Osteocyte (in vitro differentiated cells): ENCODE data around the gene RABGGTA. TPM values are rescaled to one million over a fixed set of nuclear protein-coding genes. Genes with fewer than 3 reads are reported as not detected.

Experiments
- DNase-seq: peaks from one replicate; pipeline ENCODE4 v3.0.0; 2021; ENCODE audit warnings: mixed read lengths; ENCODE audit not compliant: unreplicated experiment; ENCODE audit errors: extremely low spot score
- H3K27ac Mint-ChIP-seq: one replicate; pipeline ENCODE4 v1.8.0; 2021; ENCODE audit warnings: mild to moderate bottlenecking, mixed read lengths; ENCODE audit not compliant: unreplicated experiment
- H3K27me3 Mint-ChIP-seq: one replicate; pipeline ENCODE4 v1.8.0; 2021; ENCODE audit warnings: mixed read lengths; ENCODE audit not compliant: unreplicated experiment
- H3K36me3 Mint-ChIP-seq: one replicate; pipeline ENCODE4 v1.8.0; 2021; ENCODE audit warnings: mixed read lengths; ENCODE audit not compliant: unreplicated experiment
- H3K4me1 Mint-ChIP-seq: one replicate; pipeline ENCODE4 v1.8.0; 2021; ENCODE audit warnings: mixed read lengths; ENCODE audit not compliant: unreplicated experiment
- H3K4me3 Mint-ChIP-seq: one replicate; pipeline ENCODE4 v1.8.0; 2021; ENCODE audit warnings: mild to moderate bottlenecking, moderate library complexity, mixed read lengths; ENCODE audit not compliant: unreplicated experiment
- H3K9me3 Mint-ChIP-seq: one replicate; pipeline ENCODE4 v1.8.0; 2021; ENCODE audit warnings: mixed read lengths; ENCODE audit not compliant: unreplicated experiment
- CTCF ChIP-seq: fragments of 200-600 bp; sonication (generic); IDR thresholded peaks from 2 replicates; pipeline ENCODE4 v1.5.0; 2021; ENCODE audit warnings: antibody characterized with exemption, mild to moderate bottlenecking, moderate library complexity
- total RNA-seq: library from RNA; stranded (reverse); gene quantifications from 2 replicates; pipeline ENCODE4 v1.2.1, GENCODE V29; 2021

The RABGGTA gene
- total RNA-seq, 1 donor from 2014 or later: 30.8 TPM

GRCh38 chr14:24282736-24283135, 11.3 kb upstream of the RABGGTA start:
- Mint-ChIP-seq H3K27me3 (no peaks in the 10 kb centered on the region), H3K27ac (no peak overlapping the region), H3K4me1 (peaks cover 5% of the 10 kb centered on the region), H3K36me3 (no peaks in the 10 kb centered on the region), H3K4me3 (no peak overlapping the region), H3K9me3 (no peaks in the 10 kb centered on the region)
- no peak for DNase-seq
- TF ChIP-seq CTCF: no peak

DNA sequence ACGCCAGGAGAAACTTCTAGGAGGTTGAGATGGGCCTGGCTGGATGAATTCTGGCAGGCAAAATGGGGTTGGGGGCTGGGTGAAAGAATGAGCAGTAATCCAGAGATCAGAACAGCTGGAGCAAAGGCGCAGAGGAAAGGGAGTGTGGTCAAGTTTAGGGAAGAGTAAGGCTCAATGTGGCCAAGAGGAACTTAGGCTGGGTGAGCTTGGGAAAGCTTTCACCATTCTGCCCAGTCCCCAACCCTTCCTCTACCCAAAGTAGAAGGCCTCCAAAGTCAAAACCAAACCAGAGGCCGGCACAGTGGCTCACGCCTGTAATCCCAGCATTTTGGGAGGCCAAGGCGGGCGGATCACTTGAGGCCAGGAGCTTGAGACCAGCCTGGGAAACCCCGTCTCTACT, 10.2 kb upstream of the RABGGTA start:
- Mint-ChIP-seq H3K36me3 (no peaks in the 10 kb centered on the region), H3K9me3 (no peaks in the 10 kb centered on the region), H3K27ac (no peak overlapping the region), H3K4me1 (peaks cover 5% of the 10 kb centered on the region), H3K4me3 (no peak overlapping the region), H3K27me3 (no peaks in the 10 kb centered on the region)
- no peak for DNase-seq
- TF ChIP-seq CTCF: no peak

- Mint-ChIP-seq H3K4me3 (no peak overlapping the region), H3K36me3 (no peaks in the 10 kb centered on the region), H3K27ac (no peak overlapping the region), H3K9me3 (no peaks in the 10 kb centered on the region), H3K27me3 (no peaks in the 10 kb centered on the region), H3K4me1 (peaks cover 5% of the 10 kb centered on the region)
- DNase-seq: no peak
- no peak for TF ChIP-seq CTCF
Observed at GRCh38 chr14:24280797-24281460, 9.5 kb upstream of the RABGGTA start.

DNA sequence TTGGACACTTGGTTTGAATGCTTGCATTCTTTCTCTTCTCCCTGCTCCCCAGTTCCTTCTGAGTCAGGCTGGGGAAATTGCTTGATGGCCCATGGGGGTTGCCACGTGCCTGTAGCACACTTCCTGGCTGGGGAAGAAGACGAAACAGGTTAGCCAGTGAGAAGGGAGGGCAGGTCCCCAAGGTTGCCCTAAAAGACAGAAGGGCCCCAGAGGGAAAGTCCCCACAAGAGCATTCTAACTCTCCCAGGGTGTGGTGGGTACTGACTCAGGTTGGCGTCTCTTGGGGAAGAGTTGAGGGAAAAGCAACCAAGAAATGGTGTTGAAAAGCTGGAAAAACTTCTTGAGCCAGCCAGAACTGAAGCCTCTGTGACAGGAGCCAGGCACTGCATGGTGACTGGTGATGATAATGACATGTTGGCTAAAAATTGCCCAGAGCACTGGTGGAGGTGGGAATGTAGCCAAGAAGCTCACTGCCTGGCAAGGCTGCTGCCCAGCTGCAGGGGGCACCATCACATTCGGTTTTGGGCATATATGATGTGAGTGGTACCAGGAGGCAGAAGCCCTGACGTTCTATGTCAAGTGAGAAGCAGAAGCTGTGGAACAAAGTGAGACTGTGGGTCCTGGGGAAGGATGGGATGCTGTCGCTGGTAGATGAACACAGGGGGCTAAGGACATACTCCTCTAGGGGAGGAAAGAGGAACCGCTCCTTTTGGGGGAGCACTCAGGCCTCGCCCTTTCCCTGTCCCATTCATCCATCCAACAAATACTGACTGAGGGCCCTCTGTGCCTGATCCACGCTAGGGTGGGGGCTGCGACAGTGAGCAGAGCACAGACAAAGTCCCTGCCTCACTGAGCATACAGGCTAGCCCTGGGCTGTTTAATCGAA, 8.1 kb upstream of the RABGGTA start:
- Mint-ChIP-seq H3K27ac (no peak overlapping the region), H3K4me1 (peaks cover 5% of the 10 kb centered on the region), H3K4me3 (no peak overlapping the region), H3K27me3 (no peaks in the 10 kb centered on the region), H3K36me3 (no peaks in the 10 kb centered on the region), H3K9me3 (no peaks in the 10 kb centered on the region)
- DNase-seq: no peak
- no peak for TF ChIP-seq CTCF

DNA sequence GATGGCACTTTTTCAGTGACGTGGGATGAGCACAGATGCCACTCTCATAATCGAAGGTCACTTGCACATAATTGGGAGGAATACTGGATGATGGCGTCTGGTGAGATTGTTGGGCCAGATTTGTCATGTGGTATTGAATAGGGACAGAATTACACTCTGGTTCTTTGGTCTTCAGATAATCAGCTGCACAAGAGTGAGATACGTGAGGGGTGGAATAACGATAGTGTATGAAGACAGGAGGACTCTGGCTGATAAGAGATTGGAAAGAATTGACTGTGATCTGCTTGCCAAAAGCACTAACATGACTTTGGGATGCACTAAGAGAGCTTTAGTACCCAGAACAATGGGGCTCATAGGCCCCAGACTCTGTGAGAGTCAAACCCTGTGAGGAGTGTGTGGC, 7.0 kb upstream of the RABGGTA start:
- Mint-ChIP-seq H3K27me3 (no peaks in the 10 kb centered on the region), H3K4me1 (peaks cover 5% of the 10 kb centered on the region), H3K27ac (no peak overlapping the region), H3K9me3 (no peaks in the 10 kb centered on the region), H3K4me3 (no peak overlapping the region), H3K36me3 (no peaks in the 10 kb centered on the region)
- no peak for TF ChIP-seq CTCF
- DNase-seq: no peak
